ENCODE data around the gene MTFR1L.

Gene MTFR1L

DNA sequence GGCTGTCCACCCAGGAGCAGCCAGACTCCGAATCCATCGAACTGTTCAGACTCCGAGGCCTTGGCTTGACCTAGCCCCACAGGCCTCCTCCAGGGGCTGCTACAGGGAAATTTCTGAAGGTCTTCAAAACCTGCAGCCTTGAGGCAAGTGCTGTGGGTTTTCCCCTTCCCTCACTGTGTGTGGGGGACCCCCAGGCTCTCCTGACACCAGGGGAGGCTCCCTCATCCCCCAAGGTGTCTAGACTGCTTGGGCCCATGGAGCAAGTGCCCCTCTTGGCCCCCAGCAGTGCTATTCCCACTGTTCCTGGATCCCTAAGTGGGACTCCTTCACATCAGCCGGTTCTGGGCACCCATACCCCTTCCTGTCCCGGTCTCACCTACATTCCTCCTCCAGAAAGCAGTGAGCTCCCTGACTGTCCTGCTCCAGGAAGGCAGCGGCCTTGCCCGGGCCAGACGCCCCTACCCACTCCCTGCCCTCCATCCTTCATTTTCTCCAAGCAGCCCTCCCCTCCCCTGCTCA, 54.9 kb downstream of the MTFR1L start:
- Histone ChIP-seq H3K9me3 (ENCODE audit: control insufficient read depth, low read length) (no peaks in the 10 kb centered on the region), H3K27me3 (ENCODE audit: control insufficient read depth, insufficient read depth, low read length) (no peaks in the 10 kb centered on the region), H3K4me1 (ENCODE audit: control insufficient read depth, insufficient read depth, low read length) (peaks cover 61% of the 10 kb centered on the region), H3K4me3 (ENCODE audit: low read length) (no peak overlapping the region), H3K9ac (ENCODE audit: low read length) (peak overlapping the region; percentile 67), H3K36me3 (ENCODE audit: control insufficient read depth, insufficient read depth, low read length) (no peaks in the 10 kb centered on the region)

DNA sequence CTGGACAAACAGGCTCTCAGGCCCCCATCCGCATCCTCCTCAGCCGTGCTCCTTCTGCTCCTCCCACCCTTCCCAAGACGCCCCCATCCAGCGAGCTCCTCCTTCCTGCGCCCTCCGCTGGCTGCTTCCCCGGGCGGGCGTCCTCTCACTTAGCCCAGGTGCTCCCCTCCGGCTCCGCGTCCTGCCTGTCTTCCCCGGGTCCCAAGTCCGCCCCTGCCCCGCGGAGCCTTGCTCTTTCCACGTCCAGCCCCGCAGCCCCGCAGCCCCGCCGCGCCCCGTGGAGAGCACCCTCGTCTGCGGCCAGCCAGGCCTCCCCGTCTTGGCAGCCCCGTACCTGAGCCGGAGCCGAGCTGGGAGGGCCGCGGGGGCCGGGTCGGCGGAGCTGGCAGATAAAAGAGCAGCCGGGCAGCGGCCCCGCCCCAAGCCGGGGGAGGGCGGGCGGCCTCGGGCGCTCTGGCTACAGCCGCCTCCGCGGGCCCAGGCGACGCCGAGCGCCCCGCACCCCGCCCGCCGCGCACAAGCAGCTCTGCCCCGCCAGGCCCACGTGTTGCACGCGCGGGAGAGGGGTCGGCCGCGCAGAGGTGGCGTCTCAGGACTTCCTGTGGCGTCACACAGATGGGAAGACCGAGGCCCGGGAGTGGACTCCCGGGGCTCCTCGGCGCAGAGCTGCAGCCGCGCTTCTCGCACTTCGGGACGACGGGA, 55.6 kb downstream of the MTFR1L start, which contains the start of gene PAQR7:
Gene PAQR7 (minus strand): TSS at position 555 of the 702 bp plus-strand sequence. CDS start 11,869 bp downstream, outside the sequence.
- H3K9me3 ChIP-seq (ENCODE audit: control insufficient read depth, low read length): no peaks in the 10 kb centered on the region
- peaks cover 60% of the 10 kb centered on the region for H3K4me1 ChIP-seq (ENCODE audit: control insufficient read depth, insufficient read depth, low read length)
- H3K36me3 ChIP-seq (ENCODE audit: control insufficient read depth, insufficient read depth, low read length): no peaks in the 10 kb centered on the region
- no peak within 1 kb of the TSS for H3K4me3 ChIP-seq (ENCODE audit: low read length)
- H3K27me3 ChIP-seq (ENCODE audit: control insufficient read depth, insufficient read depth, low read length): no peaks in the 10 kb centered on the region
- H3K9ac ChIP-seq (ENCODE audit: low read length): peak within 1 kb of the TSS; percentile 67

DNA sequence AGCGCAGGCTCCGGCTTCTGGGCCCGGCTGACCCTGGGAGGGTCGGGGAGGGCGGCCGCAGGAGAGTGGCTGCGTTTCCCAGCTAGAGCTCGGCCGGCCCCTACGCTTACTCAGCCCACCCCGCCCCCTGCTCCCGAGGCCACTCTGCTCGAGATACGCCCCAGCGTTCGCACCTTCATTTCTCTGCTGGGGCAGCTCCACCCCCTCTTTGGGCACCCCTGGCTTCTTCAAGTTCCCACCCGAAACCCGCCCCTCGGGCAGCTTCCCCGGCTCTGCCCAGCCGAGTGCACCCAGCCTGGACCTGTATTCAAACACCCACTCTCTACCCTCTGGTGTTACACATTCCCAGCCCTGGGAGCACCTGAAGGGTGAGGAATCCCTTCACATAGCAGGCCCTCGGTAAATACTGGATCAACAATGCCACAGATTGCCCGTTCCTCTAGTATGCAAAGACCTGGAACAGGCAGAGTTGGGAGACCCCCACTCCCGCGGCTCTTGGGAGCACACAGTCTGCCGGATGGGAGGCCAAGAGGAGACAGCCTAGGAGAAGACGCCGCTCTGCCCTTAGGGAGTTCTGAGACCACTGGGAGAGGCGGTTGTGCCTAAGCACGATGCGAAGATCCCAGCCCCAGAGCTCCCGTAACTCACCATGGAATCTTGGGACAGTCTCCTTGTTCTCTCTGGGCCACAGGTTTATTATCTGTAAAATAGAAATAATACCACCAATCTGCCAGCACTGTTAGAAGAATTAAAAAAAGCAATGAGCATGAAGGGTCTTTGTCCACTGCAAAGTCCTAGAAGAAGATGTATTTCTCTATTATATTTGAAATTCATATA, 56.3 kb downstream of the MTFR1L start:
- no peaks in the 10 kb centered on the region for H3K27me3 ChIP-seq (ENCODE audit: control insufficient read depth, insufficient read depth, low read length)
- no peaks in the 10 kb centered on the region for H3K36me3 ChIP-seq (ENCODE audit: control insufficient read depth, insufficient read depth, low read length)
- H3K9ac ChIP-seq (ENCODE audit: low read length): peak overlapping the region; percentile 67
- no peaks in the 10 kb centered on the region for H3K9me3 ChIP-seq (ENCODE audit: control insufficient read depth, low read length)
- H3K4me3 ChIP-seq (ENCODE audit: low read length): no peak overlapping the region
- peaks cover 55% of the 10 kb centered on the region for H3K4me1 ChIP-seq (ENCODE audit: control insufficient read depth, insufficient read depth, low read length)

DNA sequence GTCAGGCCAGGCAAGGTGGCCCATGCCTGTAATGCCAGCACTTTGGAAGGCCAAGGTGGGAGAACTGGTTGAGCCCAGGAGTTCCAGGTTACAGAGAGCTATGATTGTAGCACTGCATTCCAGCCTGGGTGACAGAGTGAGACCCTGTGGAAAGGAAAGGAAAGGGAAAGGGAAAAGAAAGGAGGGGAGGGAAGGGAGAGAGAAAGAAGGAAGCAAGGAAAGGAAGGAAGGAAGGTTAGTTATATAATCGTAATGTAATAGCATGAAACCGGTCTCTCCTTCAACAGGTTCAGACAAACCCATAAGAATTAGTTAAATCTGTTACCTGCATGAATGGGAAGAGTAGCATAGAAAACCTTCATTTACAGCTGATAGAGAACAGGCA, 56.9 kb downstream of the MTFR1L start:
- Histone ChIP-seq H3K4me1 (ENCODE audit: control insufficient read depth, insufficient read depth, low read length) (peaks cover 49% of the 10 kb centered on the region), H3K4me3 (ENCODE audit: low read length) (no peak overlapping the region), H3K36me3 (ENCODE audit: control insufficient read depth, insufficient read depth, low read length) (no peaks in the 10 kb centered on the region), H3K27me3 (ENCODE audit: control insufficient read depth, insufficient read depth, low read length) (no peaks in the 10 kb centered on the region), H3K9me3 (ENCODE audit: control insufficient read depth, low read length) (no peaks in the 10 kb centered on the region), H3K9ac (ENCODE audit: low read length) (no peak overlapping the region)

DNA sequence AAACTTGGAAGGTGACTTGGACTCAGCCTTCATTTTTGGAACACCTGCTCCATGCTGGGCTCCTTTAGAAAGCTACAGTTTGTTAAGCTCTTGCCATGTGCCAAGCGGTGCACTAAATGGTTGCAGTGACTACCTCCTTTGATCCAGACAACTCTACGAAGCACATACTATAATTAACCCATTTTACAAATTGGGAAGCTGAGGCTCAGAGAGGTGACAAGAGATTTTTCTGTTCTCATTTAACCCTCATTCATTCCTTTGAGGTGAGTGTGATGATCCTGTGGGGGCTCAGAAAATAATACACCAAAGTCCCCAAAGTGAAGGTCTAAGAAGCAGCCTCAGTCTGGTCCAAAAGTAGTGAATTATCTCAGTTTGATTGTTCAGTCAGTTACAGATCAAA, 57.4 kb downstream of the MTFR1L start:
- Histone ChIP-seq H3K36me3 (ENCODE audit: control insufficient read depth, insufficient read depth, low read length) (no peaks in the 10 kb centered on the region), H3K4me3 (ENCODE audit: low read length) (no peak overlapping the region), H3K27me3 (ENCODE audit: control insufficient read depth, insufficient read depth, low read length) (no peaks in the 10 kb centered on the region), H3K9me3 (ENCODE audit: control insufficient read depth, low read length) (no peaks in the 10 kb centered on the region), H3K4me1 (ENCODE audit: control insufficient read depth, insufficient read depth, low read length) (peaks cover 44% of the 10 kb centered on the region), H3K9ac (ENCODE audit: low read length) (no peak overlapping the region)

DNA sequence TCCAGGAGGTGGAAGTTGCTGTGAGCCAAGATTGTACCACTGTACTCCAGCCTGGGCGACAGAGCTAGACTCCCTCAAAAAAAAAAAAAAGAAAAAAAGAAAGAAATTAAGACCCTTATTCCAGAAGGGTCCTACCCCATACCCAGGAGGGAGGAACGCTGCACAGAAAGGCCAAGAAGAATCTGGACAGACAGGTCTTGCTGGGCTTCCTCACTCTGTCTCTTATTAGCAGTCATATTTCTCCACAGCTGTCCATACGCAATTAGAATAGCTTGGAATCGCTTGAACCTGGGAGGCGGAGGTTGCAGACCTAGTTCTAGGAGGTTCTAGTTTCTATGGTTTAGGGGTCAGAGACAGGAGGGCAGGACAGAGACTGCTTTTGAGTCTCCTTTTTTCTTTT, 58.9 kb downstream of the MTFR1L start:
- H3K36me3 ChIP-seq (ENCODE audit: control insufficient read depth, insufficient read depth, low read length): no peaks in the 10 kb centered on the region
- H3K27me3 ChIP-seq (ENCODE audit: control insufficient read depth, insufficient read depth, low read length): no peaks in the 10 kb centered on the region
- H3K9me3 ChIP-seq (ENCODE audit: control insufficient read depth, low read length): no peaks in the 10 kb centered on the region
- peaks cover 29% of the 10 kb centered on the region for H3K4me1 ChIP-seq (ENCODE audit: control insufficient read depth, insufficient read depth, low read length)
- no peak overlapping the region for H3K4me3 ChIP-seq (ENCODE audit: low read length)
- H3K9ac ChIP-seq (ENCODE audit: low read length): no peak overlapping the region

DNA sequence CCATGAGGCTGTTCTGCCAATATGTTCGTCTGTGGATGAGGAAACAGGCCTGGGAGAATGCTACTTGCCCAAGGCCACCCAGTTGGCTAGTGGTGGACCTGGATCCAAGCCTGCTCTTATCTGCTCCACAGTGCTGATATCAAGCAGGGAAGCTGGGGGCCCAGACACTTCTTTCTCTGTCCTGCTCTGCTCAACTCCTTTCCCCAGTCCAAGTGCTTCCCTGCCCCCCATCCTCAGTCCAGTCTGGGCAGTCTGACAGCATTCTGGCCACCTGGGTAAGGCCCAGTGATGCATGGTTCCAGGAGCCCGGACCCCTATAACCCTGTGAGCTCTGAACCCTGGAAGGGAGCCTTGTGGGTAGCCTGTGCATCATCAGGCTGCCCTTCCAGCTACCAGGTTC, 59.9 kb downstream of the MTFR1L start:
- H3K9ac ChIP-seq (ENCODE audit: low read length): no peak overlapping the region
- H3K27me3 ChIP-seq (ENCODE audit: control insufficient read depth, insufficient read depth, low read length): no peaks in the 10 kb centered on the region

DNA sequence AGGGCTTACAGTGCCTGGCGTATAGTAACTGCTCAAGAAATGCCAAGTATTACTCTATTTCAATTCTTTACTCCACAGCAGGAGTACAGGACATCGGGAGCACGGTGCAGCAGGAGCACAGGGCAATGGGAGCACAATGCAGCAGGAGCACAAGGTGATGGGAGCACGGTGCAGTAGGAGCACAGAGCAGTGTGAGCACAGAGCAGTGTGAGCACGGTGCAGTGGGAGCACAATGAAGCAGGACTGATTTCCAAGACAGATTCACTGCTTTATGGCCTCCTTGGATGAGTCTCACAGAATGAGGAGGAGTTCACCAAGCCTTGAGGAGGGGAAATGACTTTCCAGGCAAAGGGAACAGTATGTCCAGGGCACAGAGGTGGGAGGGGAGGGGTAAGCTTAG, 60.8 kb downstream of the MTFR1L start:
- no peaks in the 10 kb centered on the region for H3K36me3 ChIP-seq (ENCODE audit: control insufficient read depth, insufficient read depth, low read length)
- no peak overlapping the region for H3K4me3 ChIP-seq (ENCODE audit: low read length)
- no peaks in the 10 kb centered on the region for H3K9me3 ChIP-seq (ENCODE audit: control insufficient read depth, low read length)
- H3K4me1 ChIP-seq (ENCODE audit: control insufficient read depth, insufficient read depth, low read length): peaks cover 16% of the 10 kb centered on the region
- H3K27me3 ChIP-seq (ENCODE audit: control insufficient read depth, insufficient read depth, low read length): no peaks in the 10 kb centered on the region
- no peak overlapping the region for H3K9ac ChIP-seq (ENCODE audit: low read length)

More for the DNA sequence above, 59.9 kb downstream of the MTFR1L start:
- Histone ChIP-seq H3K36me3 (ENCODE audit: control insufficient read depth, insufficient read depth, low read length) (no peaks in the 10 kb centered on the region), H3K4me1 (ENCODE audit: control insufficient read depth, insufficient read depth, low read length) (peaks cover 20% of the 10 kb centered on the region), H3K4me3 (ENCODE audit: low read length) (no peak overlapping the region), H3K9me3 (ENCODE audit: control insufficient read depth, low read length) (no peaks in the 10 kb centered on the region)

DNA sequence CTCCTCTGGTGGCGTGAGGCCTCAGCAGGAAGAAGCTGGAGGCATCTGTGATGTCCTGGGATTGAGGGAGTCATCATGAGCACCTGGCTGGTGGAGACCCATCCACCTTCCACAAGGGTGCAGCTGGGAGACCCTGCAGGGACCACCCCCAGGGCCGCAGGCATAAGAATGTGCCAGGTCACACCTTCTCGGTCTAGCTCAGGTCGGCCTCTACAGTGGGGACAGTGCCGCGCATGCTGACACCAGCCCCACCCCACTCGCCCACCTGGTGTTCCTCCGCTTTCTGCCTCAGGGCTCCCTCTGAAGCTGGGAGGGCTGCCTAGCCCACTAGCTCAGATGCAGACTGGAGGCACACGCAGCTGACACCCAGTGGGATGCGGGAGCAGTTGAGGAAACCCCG, 61.5 kb downstream of the MTFR1L start:
- Histone ChIP-seq H3K4me1 (ENCODE audit: control insufficient read depth, insufficient read depth, low read length) (peaks cover 10% of the 10 kb centered on the region), H3K9ac (ENCODE audit: low read length) (no peak overlapping the region), H3K36me3 (ENCODE audit: control insufficient read depth, insufficient read depth, low read length) (no peaks in the 10 kb centered on the region), H3K4me3 (ENCODE audit: low read length) (no peak overlapping the region), H3K9me3 (ENCODE audit: control insufficient read depth, low read length) (no peaks in the 10 kb centered on the region), H3K27me3 (ENCODE audit: control insufficient read depth, insufficient read depth, low read length) (no peaks in the 10 kb centered on the region)

Data from mucosa of stomach (tissue), 1 donor.